GM19240 (cell line): ENCODE results near the gene C2orf15.
"Not testable (repeated sequence)": the region's sequence is repeated elsewhere in the genome, so short reads cannot be mapped to it uniquely, and the experiment has no call there.

Source experiments
- DNase-seq: peaks from one replicate; pipeline ENCODE4 v3.0.0; 2011; ENCODE audit warnings: low spot score; ENCODE audit not compliant: insufficient read length

Gene C2orf15

GRCh38 chr2:99141110-99142108 is at the start of gene C2orf15:
TSS of gene C2orf15 (plus strand) at chr2:99141707. CDS start at chr2:99150559, 8,852 bp downstream.
- peak; percentile 48 for DNase-seq

- no peak for DNase-seq
Measured at GRCh38 chr2:99096728-99097127, 44.8 kb upstream of the C2orf15 start.

GRCh38 chr2:99101697-99102096 is 39.8 kb upstream of the C2orf15 start:
- no peak for DNase-seq

- DNase-seq, result no peak
Measured at GRCh38 chr2:99104006-99104405, 37.5 kb upstream of the C2orf15 start.

GRCh38 chr2:99106913-99107312 is 34.6 kb upstream of the C2orf15 start:
- no peak for DNase-seq

- no peak for DNase-seq
Measured at GRCh38 chr2:99111236-99111635, 30.3 kb upstream of the C2orf15 start.

- DNase-seq, result no peak
Measured at GRCh38 chr2:99111945-99112344, 29.6 kb upstream of the C2orf15 start.

- no peak for DNase-seq
Measured at GRCh38 chr2:99112617-99113016, 28.9 kb upstream of the C2orf15 start.

- no peak for DNase-seq
Measured at GRCh38 chr2:99127981-99128380, 13.5 kb upstream of the C2orf15 start.

GRCh38 chr2:99135044-99135556 is 6.4 kb upstream of the C2orf15 start:
- not testable (repeated sequence) for DNase-seq

- no peak for DNase-seq
Measured at GRCh38 chr2:99139003-99139402, 2.5 kb upstream of the C2orf15 start.

GRCh38 chr2:99140056-99140859 is 1.2 kb upstream of the C2orf15 start:
- DNase-seq, result no peak

GRCh38 chr2:99140860-99141109 is 722 bp upstream of the C2orf15 start:
- no peak for DNase-seq

- no peak for DNase-seq
Measured at GRCh38 chr2:99150706-99151105, 9.2 kb downstream of the C2orf15 start.

GRCh38 chr2:99152199-99152895 is 10.8 kb downstream of the C2orf15 start:
- DNase-seq, result no peak

GRCh38 chr2:99153921-99154604 is 12.6 kb downstream of the C2orf15 start:
- DNase-seq, result no peak

GRCh38 chr2:99154643-99155536 is 13.4 kb downstream of the C2orf15 start, which contains the start of the genes LIPT1 and TSGA10:
TSS of gene LIPT1 (plus strand) at chr2:99154967. CDS start at chr2:99161958, 6,991 bp downstream.
TSS of gene TSGA10 (minus strand) at chr2:99154942. CDS start at chr2:99109439, 45,503 bp downstream.
- DNase-seq, result peak; percentile 86

- no peak for DNase-seq
Measured at GRCh38 chr2:99156891-99157290, 15.4 kb downstream of the C2orf15 start.

GRCh38 chr2:99158599-99158998 is 17.1 kb downstream of the C2orf15 start:
- no peak for DNase-seq

- DNase-seq, result no peak
Measured at GRCh38 chr2:99159594-99159993, 18.1 kb downstream of the C2orf15 start.
